GM18951 (cell line): ENCODE measurements around the gene ATP5F1B.
A peak's percentile ranks its signal among the peaks of the same experiment; 100 is the strongest.
"Not testable (repeated sequence)": the region's sequence is repeated elsewhere in the genome, so short reads cannot be mapped to it uniquely, and the experiment has no call there.

ENCODE experiments used
- POLR2A ChIP-seq: IDR thresholded peaks from 4 replicates; pipeline ENCODE4 v1.6.1; 2011; ENCODE audit warnings: mild to moderate bottlenecking; ENCODE audit not compliant: insufficient read length, insufficient read depth; ENCODE audit errors: extremely low read depth
- in situ Hi-C: fragments of 300-500 bp; cut with MboI; formaldehyde crosslinking; loops from one replicate; pipeline ENCODE4 v1.12.0; 2022; ENCODE audit warnings: low sequenced_read_pairs, mixed read lengths, inconsistent platforms; ENCODE audit not compliant: unreplicated experiment

Gene ATP5F1B

DNA sequence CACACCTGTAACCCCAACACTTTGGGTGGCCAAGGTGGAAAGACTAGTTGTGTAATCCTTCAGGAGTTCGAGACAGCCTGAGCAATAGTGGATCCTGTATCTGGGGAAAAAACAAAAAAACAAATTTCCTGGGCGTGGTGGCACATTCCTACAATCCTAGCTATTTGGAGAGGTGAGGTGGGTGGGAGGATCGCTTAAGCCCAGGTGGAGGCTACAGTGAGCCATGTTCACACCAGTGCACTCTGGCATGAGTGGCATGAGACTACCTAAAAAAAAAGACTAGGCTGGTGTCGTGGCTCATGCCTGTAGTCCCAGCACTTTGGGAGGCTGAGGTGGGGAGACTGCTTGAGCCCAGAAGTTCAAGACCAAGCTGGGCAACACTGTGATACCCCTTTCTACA is 25.1 kb upstream of the ATP5F1B start:
- TF ChIP-seq POLR2A = no peak
- in situ Hi-C loops = no loop called here

DNA sequence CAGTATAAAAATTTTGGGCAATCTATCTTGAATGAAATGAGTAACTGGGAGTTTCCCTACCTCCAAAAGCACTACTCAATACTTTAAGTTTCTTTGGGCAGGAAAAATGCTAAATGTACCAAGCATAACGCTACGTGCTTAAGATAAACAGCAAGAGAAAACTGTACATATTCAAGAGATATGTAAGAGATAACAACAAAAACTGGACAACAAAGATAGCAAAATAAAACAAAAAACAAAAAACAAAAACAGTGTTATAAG is 22.3 kb upstream of the ATP5F1B start:
- TF ChIP-seq POLR2A = no peak
- in situ Hi-C loops = no loop called here

DNA sequence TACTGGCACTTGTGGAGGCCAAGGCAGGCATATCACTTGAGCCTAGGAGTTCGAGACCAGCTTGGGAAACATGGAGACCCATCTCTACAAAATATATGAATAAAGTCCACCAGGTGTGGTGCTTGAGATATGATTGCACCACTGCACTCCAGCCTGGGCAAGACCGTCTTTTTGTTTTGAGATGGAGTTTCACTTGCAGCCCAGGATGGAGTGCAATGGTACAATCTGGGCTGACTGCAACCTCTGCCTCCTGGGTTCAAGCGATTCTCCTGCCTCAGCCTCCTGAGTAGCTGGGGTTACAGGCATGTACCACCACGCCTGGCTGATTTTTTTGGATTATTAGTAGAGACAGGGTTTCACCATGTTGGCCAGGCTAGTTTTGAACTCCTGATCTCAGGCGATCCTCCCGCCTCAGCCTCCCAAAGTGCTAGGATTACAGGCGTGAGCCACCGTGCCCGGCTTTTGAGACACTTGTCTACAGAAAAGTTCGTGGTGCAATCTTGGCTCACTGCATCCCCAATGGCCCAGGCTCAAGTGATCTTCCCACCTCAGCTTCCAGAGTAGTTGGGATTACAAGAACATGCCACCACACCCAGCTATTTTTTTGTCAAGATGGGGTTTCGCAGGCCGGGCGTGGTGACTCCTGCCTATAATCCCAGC is 16.3 kb upstream of the ATP5F1B start:
- TF ChIP-seq POLR2A = peak; percentile 24
- in situ Hi-C loops = no loop called here

DNA sequence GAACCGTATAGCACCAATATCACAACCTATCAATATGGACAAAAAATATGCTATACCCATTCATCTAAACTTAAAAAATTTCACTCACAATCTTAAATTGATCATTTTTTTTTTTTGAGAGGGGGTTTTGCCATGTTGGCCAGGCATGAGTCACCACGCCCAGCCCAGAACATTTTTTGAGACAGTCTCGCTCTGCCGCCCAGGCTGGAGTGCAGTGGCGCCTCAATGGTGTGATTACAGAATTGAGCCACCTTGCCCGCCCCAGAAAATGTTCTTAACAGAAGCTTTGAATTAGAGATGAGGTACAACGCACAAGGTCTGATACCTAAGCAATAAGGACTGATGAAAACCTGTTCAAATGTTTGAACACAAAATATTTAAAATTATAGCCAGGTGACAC is 15.8 kb upstream of the ATP5F1B start:
- no peak for TF ChIP-seq POLR2A
- in situ Hi-C loops = no loop called here

DNA sequence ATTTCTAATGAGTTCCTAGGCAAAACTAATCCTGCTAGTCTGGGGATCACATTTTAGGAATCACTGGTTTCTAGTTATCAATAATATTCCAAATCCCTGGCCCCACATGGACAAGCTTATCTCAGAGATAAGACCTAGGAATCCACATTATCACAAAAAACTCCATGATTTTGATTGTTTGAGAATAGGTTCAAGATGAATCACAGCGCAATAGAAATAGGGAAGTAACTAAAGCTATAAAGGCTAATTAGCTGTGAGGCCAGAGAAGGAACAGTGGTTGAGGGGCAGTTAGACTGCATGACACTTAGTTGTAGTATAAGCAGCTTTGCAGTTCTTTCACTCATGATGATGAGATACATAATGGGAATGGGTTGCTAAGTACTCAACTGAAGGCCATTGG is 13.1 kb upstream of the ATP5F1B start:
- in situ Hi-C loops = no loop called here
- TF ChIP-seq POLR2A = no peak

DNA sequence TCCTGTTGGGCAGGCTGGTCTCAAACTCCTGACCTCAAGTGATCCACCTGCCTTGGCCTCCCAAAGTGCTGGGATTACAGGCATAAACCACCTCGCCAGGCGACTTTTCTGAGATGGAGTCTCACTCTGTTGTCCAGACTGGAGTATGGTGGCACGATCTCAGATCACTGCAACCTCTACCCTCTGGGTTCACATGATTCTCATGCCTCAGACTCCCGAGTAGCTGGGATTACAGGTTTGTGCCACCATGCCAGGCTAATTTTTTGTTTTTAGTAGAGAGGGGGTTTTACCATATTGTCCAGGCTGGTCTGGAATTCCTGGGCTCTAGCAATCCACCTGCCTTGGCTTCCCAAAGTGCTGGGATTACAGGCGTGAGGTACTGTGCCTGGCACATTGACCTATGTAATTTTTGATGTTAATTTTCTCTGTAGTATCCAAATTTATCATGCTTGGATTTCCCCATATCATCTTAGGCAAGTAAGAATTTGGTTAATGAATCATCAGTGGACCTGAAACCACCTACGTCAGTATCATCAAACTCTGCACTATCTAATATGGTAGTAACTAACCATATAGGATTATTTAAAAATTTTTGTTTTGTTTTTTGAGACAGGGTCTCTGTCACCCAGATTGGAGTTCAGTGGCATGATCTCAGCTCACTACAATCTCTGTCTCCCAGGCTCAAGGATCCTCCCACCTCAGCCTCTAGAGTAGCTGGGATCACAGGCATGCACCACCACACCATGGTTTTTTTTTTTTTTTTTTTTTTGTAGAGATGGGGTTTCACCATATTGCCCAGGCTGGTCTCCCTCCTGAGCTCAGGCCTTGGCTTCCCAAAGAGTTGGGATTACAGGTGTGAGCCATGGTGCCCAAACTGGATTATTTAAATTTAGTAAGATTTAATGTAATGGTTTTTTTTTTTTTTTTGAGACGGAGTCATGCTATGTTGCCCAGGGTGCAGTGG is 11.9 kb upstream of the ATP5F1B start:
- no peak for TF ChIP-seq POLR2A

DNA sequence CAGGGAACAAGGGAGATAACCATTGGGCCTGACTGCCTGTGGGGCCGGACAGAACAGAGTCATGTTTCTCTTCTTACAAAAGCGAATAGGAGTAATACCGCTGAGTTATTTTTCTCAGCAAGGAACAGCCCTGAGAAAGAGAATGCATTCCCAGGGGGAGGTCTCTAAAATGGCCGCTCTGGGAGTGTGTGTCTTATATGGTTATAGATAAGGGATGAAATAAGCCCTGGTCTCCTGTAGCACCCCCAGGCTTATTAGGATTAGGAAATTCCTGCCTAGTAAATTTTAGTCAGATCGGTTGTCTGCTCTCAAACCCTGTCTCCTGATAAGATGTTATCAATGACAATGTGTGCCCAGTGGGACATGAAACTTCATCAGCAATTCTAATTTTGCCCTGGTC is 8.0 kb upstream of the ATP5F1B start:
- in situ Hi-C loops = not testable (repeated sequence)

More for the DNA sequence above, 11.9 kb upstream of the ATP5F1B start:
- in situ Hi-C loops = no loop called here

DNA sequence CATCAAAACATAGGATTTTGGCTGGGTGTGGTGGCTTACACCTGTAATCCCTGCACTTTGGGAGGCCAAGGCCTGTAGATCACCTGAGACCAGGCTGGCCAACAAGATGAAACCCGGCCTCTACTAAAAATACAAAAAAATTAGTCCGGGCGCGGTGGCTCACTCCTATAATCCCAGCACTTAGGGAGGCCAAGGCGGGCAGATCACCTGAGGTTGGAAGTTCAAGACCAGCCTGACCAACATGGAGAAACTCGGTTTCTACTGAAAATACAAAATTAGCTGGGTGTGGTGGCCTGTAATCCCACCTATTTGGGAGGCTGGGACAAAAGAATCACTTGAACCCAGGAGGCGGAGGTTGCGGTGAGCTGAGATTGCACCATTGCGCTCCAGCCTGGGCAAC is 2.2 kb upstream of the ATP5F1B start:
- in situ Hi-C loops = not testable (repeated sequence)

DNA sequence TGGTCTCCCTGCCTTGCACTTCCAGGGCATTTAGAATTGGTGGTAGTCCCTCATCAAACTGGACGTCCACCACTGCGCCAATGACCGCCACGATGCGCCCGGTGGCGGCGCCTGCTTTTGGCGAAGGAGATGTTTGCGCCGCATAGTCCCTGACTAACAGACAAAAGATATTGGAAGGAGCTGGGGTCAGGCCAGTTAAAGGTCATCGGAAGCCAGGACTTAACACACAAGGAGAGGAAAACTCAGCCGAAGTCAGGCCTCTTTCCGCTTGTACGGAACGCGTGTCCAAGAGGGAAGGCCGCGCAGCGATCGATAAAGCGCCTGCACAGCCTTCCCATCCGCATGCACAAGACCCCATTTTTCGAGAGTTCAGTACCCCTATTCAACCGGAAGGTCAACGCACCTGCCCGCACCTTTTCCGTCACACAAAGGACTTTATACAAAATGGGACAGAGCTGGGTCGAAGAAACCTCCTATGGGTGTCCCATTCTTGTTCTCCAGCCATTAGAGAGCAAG is 525 bp downstream of the ATP5F1B start:
- no peak for TF ChIP-seq POLR2A
- in situ Hi-C loops = no loop called here

DNA sequence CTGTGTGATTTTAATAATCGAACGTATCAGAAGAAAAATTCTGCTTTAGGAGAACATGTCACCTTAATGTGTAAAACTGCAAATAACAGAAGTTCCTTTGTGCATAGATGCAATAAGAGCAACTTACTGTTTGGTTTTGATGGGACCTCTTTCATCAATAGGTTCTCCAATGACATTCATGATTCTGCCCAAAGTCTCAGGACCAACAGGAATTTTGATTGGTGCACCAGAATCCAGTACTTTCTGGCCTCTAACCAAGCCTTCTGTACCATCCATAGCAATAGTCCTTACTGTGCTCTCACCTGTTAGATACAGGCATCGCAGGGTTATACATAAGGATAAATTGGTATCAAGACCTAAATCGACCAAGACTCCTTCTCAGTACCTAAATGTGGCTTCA is 1.1 kb downstream of the ATP5F1B start:
- TF ChIP-seq POLR2A = no peak
- in situ Hi-C loops = no loop called here

DNA sequence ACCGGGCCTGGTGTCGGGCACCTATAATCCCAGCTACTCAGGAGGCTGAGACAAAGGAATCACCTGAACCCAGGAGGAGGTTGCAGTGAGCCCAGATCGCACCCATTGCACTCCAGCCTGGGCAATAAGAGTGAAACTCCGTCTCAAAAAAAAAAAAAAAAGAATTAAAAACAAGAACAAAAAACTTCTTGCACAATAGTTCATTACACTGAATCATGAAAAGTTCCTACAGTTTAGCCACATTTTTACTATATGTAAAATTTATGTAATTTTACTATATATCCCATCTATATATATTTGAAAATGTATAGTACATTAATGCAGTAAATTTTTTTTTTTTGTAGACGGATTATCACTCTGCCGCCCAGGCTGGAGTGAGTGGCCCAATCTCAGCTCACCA is 4.6 kb downstream of the ATP5F1B start:
- in situ Hi-C loops = no loop called here
- TF ChIP-seq POLR2A = no peak

DNA sequence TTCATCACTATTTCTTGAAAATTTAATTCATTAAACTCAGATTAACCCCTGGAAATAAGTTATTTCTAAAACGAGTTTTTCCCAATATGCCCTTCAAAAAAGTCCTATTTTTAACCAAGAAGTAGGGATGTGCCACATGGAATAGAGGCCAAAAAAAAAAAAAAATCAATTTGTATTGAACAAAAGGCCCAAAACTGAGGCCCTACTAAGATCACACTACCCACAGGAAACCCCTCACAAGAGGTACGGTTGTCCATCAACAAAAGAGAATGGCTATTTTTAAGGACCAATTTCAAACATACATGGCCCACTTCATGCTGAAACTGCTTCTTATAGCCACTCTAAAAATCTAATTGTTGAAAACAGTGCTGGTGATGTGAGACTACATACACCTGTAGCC is 8.2 kb downstream of the ATP5F1B start:
- in situ Hi-C loops = no loop called here

DNA sequence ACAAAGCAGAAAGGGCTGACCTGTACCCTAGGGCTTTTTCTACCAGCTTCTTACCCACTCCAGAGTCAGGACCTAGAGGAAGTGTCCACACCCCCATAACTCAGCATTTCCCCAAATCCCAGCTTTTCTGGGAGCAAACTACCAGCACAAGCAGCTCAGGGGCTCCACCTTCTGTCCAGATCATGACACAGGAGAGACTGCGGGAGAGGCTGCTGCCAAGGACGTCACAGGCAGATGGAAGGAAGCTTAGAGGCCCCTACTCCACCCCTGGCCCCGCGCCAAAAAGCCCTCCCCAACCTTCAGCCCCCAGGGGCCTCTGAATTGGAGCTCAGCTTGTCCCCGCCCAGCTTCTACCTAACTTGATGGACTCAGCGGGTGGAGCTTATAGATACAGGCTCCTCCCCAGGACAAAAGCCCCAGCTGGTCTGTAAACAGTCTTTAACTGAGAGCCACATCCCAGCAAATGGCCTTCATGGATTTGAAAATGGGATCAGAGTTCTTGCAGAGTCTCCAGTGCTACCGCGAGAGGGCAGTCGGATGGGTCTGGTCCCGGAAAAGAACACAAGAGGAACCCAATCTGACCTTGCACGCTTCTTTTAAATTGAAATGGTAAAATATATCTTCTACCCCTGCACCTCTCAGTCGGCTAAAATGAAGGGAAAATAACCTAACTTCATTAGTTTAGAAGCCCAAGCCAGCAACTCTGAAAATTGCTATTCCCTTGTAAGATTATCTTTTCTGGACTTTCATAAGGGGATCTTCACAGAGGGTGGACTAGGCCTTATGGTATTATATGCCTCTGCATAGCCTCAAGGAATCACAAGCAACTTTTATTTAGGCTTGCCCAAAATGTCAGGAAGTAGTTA is 8.9 kb downstream of the ATP5F1B start:
- peak; percentile 52 for TF ChIP-seq POLR2A

More for the DNA sequence above, 8.2 kb downstream of the ATP5F1B start:
- TF ChIP-seq POLR2A = no peak

More for the DNA sequence above, 8.9 kb downstream of the ATP5F1B start:
- in situ Hi-C loops = no loop called here
